ENCODE measurements around the gene SUSD3. TPM values are rescaled to one million over a fixed set of nuclear protein-coding genes. Genes with fewer than 3 reads are reported as not detected.

Gene SUSD3
- total and polyA plus RNA-seq, 4 donors = 2.0 to 9.7 (median 5.1) TPM

- Histone ChIP-seq H3K4me3 (no peak overlapping the region), H3K9me3 (ENCODE audit: control insufficient read depth in 4 of 4, insufficient read depth in 3 of 4, low read length in 3 of 4) (no peaks in the 10 kb centered on the region), H3K4me1 (ENCODE audit: control insufficient read depth in 5 of 5, insufficient read depth in 5 of 5, low read length in 5 of 5) (peaks cover 0 to 6% (median 0%) of the 10 kb centered on the region in 5 donors), H3K27ac (ENCODE audit: low read depth in 1 of 2, low read length in 1 of 2) (no peak overlapping the region), H3K27me3 (ENCODE audit: control insufficient read depth in 3 of 3, insufficient read depth in 3 of 3, low read length in 2 of 3) (no peaks in the 10 kb centered on the region), H3K9ac (ENCODE audit: insufficient read depth in 1 of 2, low read length in 2 of 2) (no peak overlapping the region), H3K36me3 (ENCODE audit: control insufficient read depth in 4 of 4, insufficient read depth in 4 of 4, low read length in 4 of 4) (no peaks in the 10 kb centered on the region)
- no peak for TF ChIP-seq CTCF (IDR thresholded peaks at IDR 0.05; ENCODE audit: control extremely low read depth, extremely low read depth)
- WGBS, 2 donors = 72 to 81% methylated on average over 8 of the region's 8 CpGs
- no peak for DNase-seq
- no peak for ATAC-seq (ENCODE audit: insufficient read depth, low FRiP score)
Measured at GRCh38 chr9:93060746-93061259, 2.3 kb downstream of the SUSD3 start.

- ATAC-seq (ENCODE audit: insufficient read depth, low FRiP score) = no peak
- no peak for DNase-seq
- no peak overlapping the region for H3K27ac ChIP-seq (ENCODE audit: low read depth in 1 of 2, low read length in 1 of 2)
Measured at GRCh38 chr9:93061260-93061751, 2.8 kb downstream of the SUSD3 start.

GRCh38 chr9:93061791-93062763 lies 3.6 kb downstream of the SUSD3 start:
- no peak for ATAC-seq (ENCODE audit: insufficient read depth, low FRiP score)
- no peak overlapping the region for H3K9ac ChIP-seq (ENCODE audit: insufficient read depth in 1 of 2, low read length in 2 of 2)

More at GRCh38 chr9:93061260-93061751, 2.8 kb downstream of the SUSD3 start:
- Histone ChIP-seq H3K36me3 (ENCODE audit: control insufficient read depth in 4 of 4, insufficient read depth in 4 of 4, low read length in 4 of 4) (no peaks in the 10 kb centered on the region), H3K4me3 (no peak overlapping the region), H3K4me1 (ENCODE audit: control insufficient read depth in 5 of 5, insufficient read depth in 5 of 5, low read length in 5 of 5) (peaks cover 0 to 6% (median 0%) of the 10 kb centered on the region in 5 donors), H3K9ac (ENCODE audit: insufficient read depth in 1 of 2, low read length in 2 of 2) (no peak overlapping the region), H3K9me3 (ENCODE audit: control insufficient read depth in 4 of 4, insufficient read depth in 3 of 4, low read length in 3 of 4) (no peaks in the 10 kb centered on the region), H3K27me3 (ENCODE audit: control insufficient read depth in 3 of 3, insufficient read depth in 3 of 3, low read length in 2 of 3) (no peaks in the 10 kb centered on the region)
- TF ChIP-seq CTCF (IDR thresholded peaks at IDR 0.05; ENCODE audit: control extremely low read depth, extremely low read depth) = no peak
- 87 to 89% methylated on average over 4 of the region's 4 CpGs for WGBS, 2 donors

More at GRCh38 chr9:93061791-93062763, 3.6 kb downstream of the SUSD3 start:
- Histone ChIP-seq H3K4me1 (ENCODE audit: control insufficient read depth in 5 of 5, insufficient read depth in 5 of 5, low read length in 5 of 5) (peaks cover 0 to 6% (median 0%) of the 10 kb centered on the region in 5 donors), H3K27me3 (ENCODE audit: control insufficient read depth in 3 of 3, insufficient read depth in 3 of 3, low read length in 2 of 3) (no peaks in the 10 kb centered on the region), H3K36me3 (ENCODE audit: control insufficient read depth in 4 of 4, insufficient read depth in 4 of 4, low read length in 4 of 4) (no peaks in the 10 kb centered on the region), H3K27ac (ENCODE audit: low read depth in 1 of 2, low read length in 1 of 2) (no peak overlapping the region), H3K4me3 (no peak overlapping the region), H3K9me3 (ENCODE audit: control insufficient read depth in 4 of 4, insufficient read depth in 3 of 4, low read length in 3 of 4) (no peaks in the 10 kb centered on the region)
- 74 to 85% methylated on average over 19 of the region's 19 CpGs for WGBS, 2 donors
- DNase-seq = no peak
- TF ChIP-seq CTCF (IDR thresholded peaks at IDR 0.05; ENCODE audit: control extremely low read depth, extremely low read depth) = no peak

All from lung (tissue), 12 donors.